IMR-90 (cell line): ENCODE data around the gene RBFOX1.

Experiments used
- BHLHE40 ChIP-seq: fragments of 150-350 bp; IDR thresholded peaks from 2 replicates; pipeline ENCODE4 v1.6.1; 2016; ENCODE audit warnings: mild to moderate bottlenecking, low read depth, low read length
- CEBPB ChIP-seq: IDR thresholded peaks from 2 replicates; pipeline ENCODE4 v1.6.1; 2012; ENCODE audit warnings: low read depth, low read length, improper control_type of control experiment
- FOS ChIP-seq: fragments of 150-350 bp; IDR thresholded peaks from 2 replicates; pipeline ENCODE4 v1.6.1; 2016; ENCODE audit warnings: low read depth, low read length
- MAZ ChIP-seq: IDR thresholded peaks from 2 replicates; pipeline ENCODE4 v1.6.1; 2012; ENCODE audit warnings: low read depth, mild to moderate bottlenecking, low read length, improper control_type of control experiment, moderate library complexity, borderline replicate concordance
- MXI1 ChIP-seq: IDR thresholded peaks from 2 replicates; pipeline ENCODE4 v1.6.1; 2012; ENCODE audit warnings: low read depth, mild to moderate bottlenecking, low read length, moderate library complexity, borderline replicate concordance
- NFE2L2 ChIP-seq: fragments of 150-350 bp; IDR thresholded peaks from 2 replicates; pipeline ENCODE4 v1.6.1; 2016; ENCODE audit warnings: low read depth, mild to moderate bottlenecking, low read length
- POLR2A ChIP-seq: IDR thresholded peaks from 2 replicates; pipeline ENCODE4 v1.6.1; 2012; ENCODE audit warnings: mild to moderate bottlenecking, low read depth, low read length
- RAD21 ChIP-seq: IDR thresholded peaks from 2 replicates; pipeline ENCODE4 v1.6.1; 2012; ENCODE audit warnings: low read length, improper control_type of control experiment
- RCOR1 ChIP-seq: IDR thresholded peaks from 2 replicates; pipeline ENCODE4 v1.6.1; 2012; ENCODE audit warnings: mild to moderate bottlenecking, low read length, improper control_type of control experiment; ENCODE audit not compliant: insufficient replicate concordance
- SMC3 ChIP-seq: fragments of 150-350 bp; IDR thresholded peaks from 2 replicates; pipeline ENCODE4 v1.6.1; 2016; ENCODE audit warnings: low read depth, mild to moderate bottlenecking, antibody characterized with exemption, low read length, moderate library complexity
- TF ChIP-seq, protein P1 (sequence below): conservative IDR thresholded peaks from 2 replicates; pipeline ENCODE4 v1.5.1; 2012; ENCODE audit warnings: mild to moderate bottlenecking, low read depth, low read length, improper control_type of control experiment
- TF ChIP-seq, protein P2 (sequence below): fragments of 150-350 bp; IDR thresholded peaks from 2 replicates; pipeline ENCODE4 v1.6.1; 2017; ENCODE audit warnings: mild to moderate bottlenecking, antibody characterized with exemption, low read length, low read depth

DNA sequence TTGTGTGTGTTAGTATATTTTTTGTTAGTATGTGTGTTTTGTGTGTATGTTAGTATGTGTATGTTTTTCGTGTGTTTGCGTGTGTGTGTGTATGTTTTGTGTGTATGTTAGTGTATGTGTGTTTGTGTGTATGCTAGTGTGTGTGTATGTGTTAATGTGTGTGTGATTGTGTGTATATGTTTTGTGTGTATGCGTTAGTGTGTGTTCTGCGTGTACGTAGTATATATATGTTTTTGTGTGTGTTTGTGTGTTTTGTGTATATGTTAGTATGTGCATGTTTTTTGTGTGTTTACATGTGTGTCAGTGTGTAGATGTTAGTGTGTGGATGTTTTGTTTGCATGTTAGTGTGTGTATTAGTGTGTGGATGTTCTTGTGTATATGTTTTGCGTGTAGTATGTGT, 29.6 kb downstream of the RBFOX1 start:
- TF ChIP-seq, protein P1, sequence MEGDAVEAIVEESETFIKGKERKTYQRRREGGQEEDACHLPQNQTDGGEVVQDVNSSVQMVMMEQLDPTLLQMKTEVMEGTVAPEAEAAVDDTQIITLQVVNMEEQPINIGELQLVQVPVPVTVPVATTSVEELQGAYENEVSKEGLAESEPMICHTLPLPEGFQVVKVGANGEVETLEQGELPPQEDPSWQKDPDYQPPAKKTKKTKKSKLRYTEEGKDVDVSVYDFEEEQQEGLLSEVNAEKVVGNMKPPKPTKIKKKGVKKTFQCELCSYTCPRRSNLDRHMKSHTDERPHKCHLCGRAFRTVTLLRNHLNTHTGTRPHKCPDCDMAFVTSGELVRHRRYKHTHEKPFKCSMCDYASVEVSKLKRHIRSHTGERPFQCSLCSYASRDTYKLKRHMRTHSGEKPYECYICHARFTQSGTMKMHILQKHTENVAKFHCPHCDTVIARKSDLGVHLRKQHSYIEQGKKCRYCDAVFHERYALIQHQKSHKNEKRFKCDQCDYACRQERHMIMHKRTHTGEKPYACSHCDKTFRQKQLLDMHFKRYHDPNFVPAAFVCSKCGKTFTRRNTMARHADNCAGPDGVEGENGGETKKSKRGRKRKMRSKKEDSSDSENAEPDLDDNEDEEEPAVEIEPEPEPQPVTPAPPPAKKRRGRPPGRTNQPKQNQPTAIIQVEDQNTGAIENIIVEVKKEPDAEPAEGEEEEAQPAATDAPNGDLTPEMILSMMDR, result no peak
- TF ChIP-seq CEBPB (no peak), POLR2A (no peak), SMC3 (no peak), RAD21 (no peak), RCOR1 (no peak), FOS (no peak), NFE2L2 (no peak), BHLHE40 (no peak), MAZ (no peak), MXI1 (no peak)
- TF ChIP-seq, protein P2, sequence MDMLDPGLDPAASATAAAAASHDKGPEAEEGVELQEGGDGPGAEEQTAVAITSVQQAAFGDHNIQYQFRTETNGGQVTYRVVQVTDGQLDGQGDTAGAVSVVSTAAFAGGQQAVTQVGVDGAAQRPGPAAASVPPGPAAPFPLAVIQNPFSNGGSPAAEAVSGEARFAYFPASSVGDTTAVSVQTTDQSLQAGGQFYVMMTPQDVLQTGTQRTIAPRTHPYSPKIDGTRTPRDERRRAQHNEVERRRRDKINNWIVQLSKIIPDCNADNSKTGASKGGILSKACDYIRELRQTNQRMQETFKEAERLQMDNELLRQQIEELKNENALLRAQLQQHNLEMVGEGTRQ, result no peak
